ENCODE results near the gene ARRB2.

DNA sequence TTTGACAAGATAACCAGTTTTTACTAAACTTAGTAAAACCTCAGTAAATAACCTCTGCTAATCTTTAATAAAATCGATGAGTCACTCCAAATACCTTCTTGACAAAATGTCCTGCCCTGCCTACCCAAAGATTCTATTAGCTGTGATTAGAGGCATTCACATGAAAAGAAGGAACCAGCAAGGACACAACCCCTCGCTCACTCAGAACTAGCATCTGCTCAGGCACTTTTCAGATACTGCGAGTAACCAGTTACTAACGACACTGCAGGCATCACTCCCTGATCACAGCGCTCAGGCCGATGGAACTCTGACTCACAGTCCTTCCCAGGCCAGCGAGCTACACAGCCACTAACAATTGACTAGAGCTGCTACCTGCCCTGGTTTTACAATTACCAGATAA, 30.8 kb upstream of the ARRB2 start:
- TF ChIP-seq EZH2 (IDR thresholded peaks at IDR 0.05; ENCODE audit: borderline replicate concordance, low read depth, low read length, poor library complexity, severe bottlenecking), result no peak
- TF ChIP-seq, protein P1, sequence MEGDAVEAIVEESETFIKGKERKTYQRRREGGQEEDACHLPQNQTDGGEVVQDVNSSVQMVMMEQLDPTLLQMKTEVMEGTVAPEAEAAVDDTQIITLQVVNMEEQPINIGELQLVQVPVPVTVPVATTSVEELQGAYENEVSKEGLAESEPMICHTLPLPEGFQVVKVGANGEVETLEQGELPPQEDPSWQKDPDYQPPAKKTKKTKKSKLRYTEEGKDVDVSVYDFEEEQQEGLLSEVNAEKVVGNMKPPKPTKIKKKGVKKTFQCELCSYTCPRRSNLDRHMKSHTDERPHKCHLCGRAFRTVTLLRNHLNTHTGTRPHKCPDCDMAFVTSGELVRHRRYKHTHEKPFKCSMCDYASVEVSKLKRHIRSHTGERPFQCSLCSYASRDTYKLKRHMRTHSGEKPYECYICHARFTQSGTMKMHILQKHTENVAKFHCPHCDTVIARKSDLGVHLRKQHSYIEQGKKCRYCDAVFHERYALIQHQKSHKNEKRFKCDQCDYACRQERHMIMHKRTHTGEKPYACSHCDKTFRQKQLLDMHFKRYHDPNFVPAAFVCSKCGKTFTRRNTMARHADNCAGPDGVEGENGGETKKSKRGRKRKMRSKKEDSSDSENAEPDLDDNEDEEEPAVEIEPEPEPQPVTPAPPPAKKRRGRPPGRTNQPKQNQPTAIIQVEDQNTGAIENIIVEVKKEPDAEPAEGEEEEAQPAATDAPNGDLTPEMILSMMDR (conservative IDR thresholded peaks at IDR 0.05; ENCODE audit: low read depth, low read length), result no peak

Data from A673 (cell line).